IMR-90 (cell line): ENCODE measurements around the gene TRMT11.

Source experiments
- CEBPB ChIP-seq: IDR thresholded peaks from 2 replicates; pipeline ENCODE4 v1.6.1; 2012; ENCODE audit warnings: low read depth, low read length, improper control_type of control experiment
- CTCF ChIP-seq: conservative IDR thresholded peaks from 2 replicates; pipeline ENCODE4 v1.5.1; 2012; ENCODE audit warnings: mild to moderate bottlenecking, low read depth, low read length, improper control_type of control experiment
- MXI1 ChIP-seq: IDR thresholded peaks from 2 replicates; pipeline ENCODE4 v1.6.1; 2012; ENCODE audit warnings: low read depth, mild to moderate bottlenecking, low read length, moderate library complexity, borderline replicate concordance
- POLR2A ChIP-seq: IDR thresholded peaks from 2 replicates; pipeline ENCODE4 v1.6.1; 2012; ENCODE audit warnings: mild to moderate bottlenecking, low read depth, low read length
- USF2 ChIP-seq: fragments of 150-350 bp; IDR thresholded peaks from 2 replicates; pipeline ENCODE4 v1.6.1; 2017; ENCODE audit warnings: mild to moderate bottlenecking, antibody characterized with exemption, low read length, low read depth
- TF ChIP-seq, protein P1 (sequence below): fragments of 150-350 bp; IDR thresholded peaks from 2 replicates; pipeline ENCODE4 v1.6.1; 2016; ENCODE audit warnings: low read depth, mild to moderate bottlenecking, low read length, moderate library complexity, borderline replicate concordance

GRCh38 chr6:125984311-125984710 lies 2.0 kb upstream of the TRMT11 start:
- no peak for TF ChIP-seq POLR2A
- TF ChIP-seq CTCF: no peak
- no peak for TF ChIP-seq CEBPB
- TF ChIP-seq, protein P1, sequence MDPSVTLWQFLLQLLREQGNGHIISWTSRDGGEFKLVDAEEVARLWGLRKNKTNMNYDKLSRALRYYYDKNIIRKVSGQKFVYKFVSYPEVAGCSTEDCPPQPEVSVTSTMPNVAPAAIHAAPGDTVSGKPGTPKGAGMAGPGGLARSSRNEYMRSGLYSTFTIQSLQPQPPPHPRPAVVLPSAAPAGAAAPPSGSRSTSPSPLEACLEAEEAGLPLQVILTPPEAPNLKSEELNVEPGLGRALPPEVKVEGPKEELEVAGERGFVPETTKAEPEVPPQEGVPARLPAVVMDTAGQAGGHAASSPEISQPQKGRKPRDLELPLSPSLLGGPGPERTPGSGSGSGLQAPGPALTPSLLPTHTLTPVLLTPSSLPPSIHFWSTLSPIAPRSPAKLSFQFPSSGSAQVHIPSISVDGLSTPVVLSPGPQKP: no peak
- no peak for TF ChIP-seq MXI1
- no peak for TF ChIP-seq USF2
